Measurements from ENCODE around the gene PALM. TPM values are rescaled to one million over a fixed set of nuclear protein-coding genes. Genes with fewer than 3 reads are reported as not detected.

The PALM gene
- polyA plus RNA-seq, 1 donor from 2014 or later: 74.8 TPM

- peaks cover 28% of the 10 kb centered on the region for H4K20me1 ChIP-seq (ENCODE audit: insufficient read depth)
- no peaks in the 10 kb centered on the region for H3K9me3 ChIP-seq (ENCODE audit: low read length)
- TF ChIP-seq EP300 (conservative IDR thresholded peaks at IDR 0.05; ENCODE audit: poor library complexity, severe bottlenecking) (peak; percentile 19), POLR2AphosphoS5 (IDR thresholded peaks at IDR 0.05) (peak; percentile 88), TAF1 (IDR thresholded peaks at IDR 0.05; ENCODE audit: low read depth) (peak; percentile 57), EZH2 (IDR thresholded peaks at IDR 0.05; ENCODE audit: borderline replicate concordance, insufficient read depth, low read length, poor library complexity, severe bottlenecking) (no peak), MXI1 (conservative IDR thresholded peaks at IDR 0.05; ENCODE audit: poor library complexity, severe bottlenecking) (peak; percentile 95), RAD21 (conservative IDR thresholded peaks at IDR 0.05) (no peak), SMC3 (conservative IDR thresholded peaks at IDR 0.05; ENCODE audit: poor library complexity) (no peak), CTCF (IDR thresholded peaks at IDR 0.05; ENCODE audit: poor library complexity, severe bottlenecking) (no peak)
- TF ChIP-seq, protein P1, sequence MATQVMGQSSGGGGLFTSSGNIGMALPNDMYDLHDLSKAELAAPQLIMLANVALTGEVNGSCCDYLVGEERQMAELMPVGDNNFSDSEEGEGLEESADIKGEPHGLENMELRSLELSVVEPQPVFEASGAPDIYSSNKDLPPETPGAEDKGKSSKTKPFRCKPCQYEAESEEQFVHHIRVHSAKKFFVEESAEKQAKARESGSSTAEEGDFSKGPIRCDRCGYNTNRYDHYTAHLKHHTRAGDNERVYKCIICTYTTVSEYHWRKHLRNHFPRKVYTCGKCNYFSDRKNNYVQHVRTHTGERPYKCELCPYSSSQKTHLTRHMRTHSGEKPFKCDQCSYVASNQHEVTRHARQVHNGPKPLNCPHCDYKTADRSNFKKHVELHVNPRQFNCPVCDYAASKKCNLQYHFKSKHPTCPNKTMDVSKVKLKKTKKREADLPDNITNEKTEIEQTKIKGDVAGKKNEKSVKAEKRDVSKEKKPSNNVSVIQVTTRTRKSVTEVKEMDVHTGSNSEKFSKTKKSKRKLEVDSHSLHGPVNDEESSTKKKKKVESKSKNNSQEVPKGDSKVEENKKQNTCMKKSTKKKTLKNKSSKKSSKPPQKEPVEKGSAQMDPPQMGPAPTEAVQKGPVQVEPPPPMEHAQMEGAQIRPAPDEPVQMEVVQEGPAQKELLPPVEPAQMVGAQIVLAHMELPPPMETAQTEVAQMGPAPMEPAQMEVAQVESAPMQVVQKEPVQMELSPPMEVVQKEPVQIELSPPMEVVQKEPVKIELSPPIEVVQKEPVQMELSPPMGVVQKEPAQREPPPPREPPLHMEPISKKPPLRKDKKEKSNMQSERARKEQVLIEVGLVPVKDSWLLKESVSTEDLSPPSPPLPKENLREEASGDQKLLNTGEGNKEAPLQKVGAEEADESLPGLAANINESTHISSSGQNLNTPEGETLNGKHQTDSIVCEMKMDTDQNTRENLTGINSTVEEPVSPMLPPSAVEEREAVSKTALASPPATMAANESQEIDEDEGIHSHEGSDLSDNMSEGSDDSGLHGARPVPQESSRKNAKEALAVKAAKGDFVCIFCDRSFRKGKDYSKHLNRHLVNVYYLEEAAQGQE (IDR thresholded peaks at IDR 0.05; ENCODE audit: borderline replicate concordance): peak; percentile 63
- peak within 1 kb of the TSS; percentile 68 for H3K27ac ChIP-seq (ENCODE audit: low read length)
- H3K36me3 ChIP-seq (ENCODE audit: insufficient read depth, low read length): no peaks in the 10 kb centered on the region
- peak within 1 kb of the TSS; percentile 87 for H2AFZ ChIP-seq (ENCODE audit: low read depth, low read length)
- no peaks in the 10 kb centered on the region for H3K27me3 ChIP-seq (ENCODE audit: insufficient read depth, low read depth, low read length)
- no peaks in the 10 kb centered on the region for H3F3A ChIP-seq (ENCODE audit: insufficient read depth, low read length, poor library complexity, severe bottlenecking)
- H3K9ac ChIP-seq (ENCODE audit: low read length): peak within 1 kb of the TSS; percentile 83
- peaks cover 38% of the 10 kb centered on the region for H3K79me2 ChIP-seq (replicated peaks; ENCODE audit: insufficient read depth, low read length)
- H3K4me3 ChIP-seq (ENCODE audit: low read length): peak within 1 kb of the TSS; percentile 80
- no peaks in the 10 kb centered on the region for H3K9me2 ChIP-seq (ENCODE audit: insufficient read depth, low read length)
- H3K4me2 ChIP-seq (ENCODE audit: low read length): peak within 1 kb of the TSS; percentile 80
Measured at GRCh38 chr19:796692-797527, 88.2 kb downstream of the PALM start, which contains the start of gene PTBP1. TSS of gene PTBP1 (plus strand) at chr19:797452. CDS start at chr19:797498, 46 bp downstream.

Other genes with a start within 250 kb of the PALM start
- 75.8 and 81.2 TPM in 2 replicates for gene SHC2, start 247.9 kb upstream of the PALM start, polyA plus RNA-seq
- 0.22 and 1.0 TPM in 2 replicates for gene MADCAM1, start 212.4 kb upstream of the PALM start, polyA plus RNA-seq
- 79.6 and 83.2 TPM in 2 replicates for gene TPGS1, start 201.4 kb upstream of the PALM start, polyA plus RNA-seq
- 155 and 172 TPM in 2 replicates for gene CDC34, start 177.2 kb upstream of the PALM start, polyA plus RNA-seq
- gene GZMM, start 164.9 kb upstream of the PALM start, polyA plus RNA-seq: 0.38 and 0.72 TPM in 2 replicates
- 209 and 214 TPM in 2 replicates for gene BSG, start 136.3 kb upstream of the PALM start, polyA plus RNA-seq
- 4.7 and 6.4 TPM in 2 replicates for gene HCN2, start 119.1 kb upstream of the PALM start, polyA plus RNA-seq
- 28.3 TPM in 2 replicates for gene POLRMT, start 75.4 kb upstream of the PALM start, polyA plus RNA-seq
- 0.48 TPM in 1 of 2 replicates, not detected in the other for gene FGF22, start 69.1 kb upstream of the PALM start, polyA plus RNA-seq
- gene RNF126, start 45.7 kb upstream of the PALM start, polyA plus RNA-seq: 33.7 and 44.8 TPM in 2 replicates
- 3.1 and 6.6 TPM in 2 replicates for gene FSTL3, start 32.5 kb upstream of the PALM start, polyA plus RNA-seq
- not detected in 2 replicates for gene PRSS57, start 13.5 kb upstream of the PALM start, polyA plus RNA-seq
- gene MISP, start 42.2 kb downstream of the PALM start, polyA plus RNA-seq: 0.24 and 0.98 TPM in 2 replicates
- 27.3 and 39.0 TPM in 2 replicates for gene PTBP1, start 88.5 kb downstream of the PALM start, polyA plus RNA-seq
- gene PLPPR3, start 113.0 kb downstream of the PALM start, polyA plus RNA-seq: 239 and 275 TPM in 2 replicates
- gene AZU1, start 118.9 kb downstream of the PALM start, polyA plus RNA-seq: 1.0 and 1.1 TPM in 2 replicates
- 0.54 TPM in 1 of 2 replicates, not detected in the other for gene PRTN3, start 132.1 kb downstream of the PALM start, polyA plus RNA-seq
- not detected in 2 replicates for gene ELANE, start 143.4 kb downstream of the PALM start, polyA plus RNA-seq
- 3.8 and 5.3 TPM in 2 replicates for gene CFD, start 150.7 kb downstream of the PALM start, polyA plus RNA-seq
- gene MED16, start 184.3 kb downstream of the PALM start, polyA plus RNA-seq: 13.3 and 17.0 TPM in 2 replicates
- not detected in 2 replicates for gene RNU6-9, start 184.5 kb downstream of the PALM start, polyA plus RNA-seq
- 51.2 and 71.8 TPM in 2 replicates for gene R3HDM4, start 204.3 kb downstream of the PALM start, polyA plus RNA-seq
- gene KISS1R, start 208.4 kb downstream of the PALM start, polyA plus RNA-seq: 0.76 and 5.4 TPM in 2 replicates
- gene ARID3A, start 217.1 kb downstream of the PALM start, polyA plus RNA-seq: 5.7 and 11.4 TPM in 2 replicates